RKO (cell line): ENCODE data around the gene SDK1.
"Not testable (repeated sequence)": the region's sequence is repeated elsewhere in the genome, so short reads cannot be mapped to it uniquely, and the experiment has no call there.

Experiments
- DNase-seq: peaks from one replicate; pipeline ENCODE4 v3.0.0-alpha.2; 2016; ENCODE audit warnings: low spot score

SDK1 gene

GRCh38 chr7:4255336-4255735 lies 954.3 kb downstream of the SDK1 start:
- DNase-seq = no peak

DNA sequence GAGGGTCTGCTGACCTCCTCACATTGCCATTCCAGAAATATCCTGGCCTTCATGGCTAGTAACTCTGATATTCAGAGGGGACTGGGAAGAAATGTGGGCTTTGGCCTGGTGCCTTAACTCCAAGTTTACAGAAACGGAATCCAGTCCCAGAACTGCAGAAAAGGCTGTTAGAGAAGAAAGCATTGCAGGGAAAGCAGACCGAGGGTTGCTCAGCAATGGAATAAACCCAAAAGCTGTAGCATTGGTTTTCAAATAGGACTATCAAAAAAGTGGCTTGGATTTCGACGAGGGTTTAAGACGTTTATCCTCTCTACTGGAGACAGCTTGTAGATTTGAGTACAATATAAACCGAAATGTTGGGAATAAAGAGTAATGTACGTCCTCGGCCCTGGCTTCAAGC lies 955.2 kb downstream of the SDK1 start:
- DNase-seq = no peak

- DNase-seq = no peak
Observed at GRCh38 chr7:4257146-4258111, 956.4 kb downstream of the SDK1 start.

DNA sequence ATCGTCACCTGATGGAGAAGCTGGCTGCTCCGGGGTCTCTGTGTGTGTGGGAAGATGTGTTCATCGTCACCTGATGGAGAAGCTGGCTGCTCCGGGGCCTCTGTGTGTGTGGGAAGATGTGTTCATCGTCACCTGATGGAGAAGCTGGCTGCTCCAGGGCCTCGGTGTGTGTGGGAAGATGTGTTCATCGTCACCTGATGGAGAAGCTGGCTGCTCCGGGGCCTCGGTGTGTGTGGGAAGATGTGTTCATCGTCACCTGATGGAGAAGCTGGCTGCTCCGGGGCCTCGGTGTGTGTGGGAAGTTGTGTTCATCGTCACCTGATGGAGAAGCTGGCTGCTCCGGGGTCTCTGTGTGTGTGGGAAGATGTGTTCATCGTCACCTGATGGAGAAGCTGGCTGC lies 959.1 kb downstream of the SDK1 start:
- not testable (repeated sequence) for DNase-seq

DNA sequence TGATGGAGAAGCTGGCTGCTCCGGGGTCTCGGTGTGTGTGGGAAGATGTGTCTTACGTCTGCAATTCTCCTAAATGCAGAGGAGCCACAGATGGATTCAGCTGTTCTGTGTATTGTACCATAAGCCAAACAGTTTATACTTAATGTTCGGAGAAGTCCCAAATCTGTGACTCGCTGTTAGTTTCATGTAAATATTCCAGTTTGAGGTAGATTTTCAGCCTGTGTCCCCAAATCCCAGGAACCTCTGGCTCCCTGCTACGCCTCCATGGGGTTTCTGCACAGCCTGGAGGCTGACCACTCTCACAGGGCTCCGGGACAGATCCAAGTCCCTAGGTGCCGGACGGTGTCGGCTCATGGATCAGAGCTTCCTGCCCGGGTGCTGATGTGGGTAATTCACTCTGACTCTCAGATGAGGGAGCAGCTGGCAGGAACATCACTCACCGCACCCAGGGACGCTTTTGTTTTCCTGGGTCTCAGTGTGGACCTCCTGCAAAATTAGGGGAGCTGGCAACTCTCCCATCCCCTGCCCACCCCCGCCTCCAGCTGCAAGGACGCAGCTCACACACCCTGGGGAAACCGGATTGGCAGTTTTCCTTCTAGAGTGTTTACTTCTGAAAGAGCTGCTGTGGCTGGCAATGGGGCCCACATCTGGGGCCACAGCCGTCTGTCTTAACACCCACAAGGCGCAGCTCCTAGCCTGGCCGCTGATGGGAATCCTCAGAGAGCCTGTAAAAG lies 960.0 kb downstream of the SDK1 start:
- no peak for DNase-seq

DNA sequence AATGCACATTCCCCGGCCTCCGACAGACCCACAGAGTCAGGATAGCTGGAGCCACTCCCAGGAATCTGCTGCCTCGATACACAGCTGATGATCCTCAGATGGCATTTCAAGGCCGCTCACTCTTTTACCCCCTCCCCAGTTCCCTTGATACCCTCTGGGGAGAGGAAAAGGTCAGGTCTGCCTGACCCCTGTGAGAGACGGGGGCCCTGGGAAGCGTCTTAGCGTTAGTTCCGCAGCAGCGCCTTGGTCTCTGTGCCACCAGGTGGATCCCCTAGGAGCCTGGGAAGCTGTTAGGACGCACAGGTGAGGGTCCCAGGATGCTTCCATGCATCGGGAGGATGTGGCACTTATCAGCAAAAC lies 960.5 kb downstream of the SDK1 start:
- no peak for DNase-seq

- DNase-seq = not testable (repeated sequence)
Observed at GRCh38 chr7:4264206-4264605, 963.2 kb downstream of the SDK1 start.

GRCh38 chr7:4265066-4265465 lies 964.0 kb downstream of the SDK1 start:
- no peak for DNase-seq

DNA sequence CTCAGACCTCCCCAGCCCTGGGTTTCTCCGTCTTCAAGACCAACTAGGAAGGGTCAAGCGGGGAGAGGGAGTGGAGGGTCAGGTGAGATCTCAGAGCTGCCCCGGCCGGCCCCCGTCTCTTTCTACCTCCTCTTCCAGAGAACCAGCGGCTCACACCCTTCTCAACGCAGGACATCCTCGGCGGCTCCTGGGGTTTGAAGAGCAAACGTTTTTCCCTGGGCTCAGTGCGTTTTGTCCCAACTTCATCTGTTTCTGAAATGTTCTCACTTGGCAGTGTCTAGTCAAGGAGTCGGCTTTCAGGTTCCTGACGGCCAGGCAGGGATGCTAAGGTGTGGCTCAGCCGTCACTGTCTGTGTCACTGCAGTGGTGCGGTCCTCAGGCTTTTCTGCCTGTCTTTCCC lies 964.6 kb downstream of the SDK1 start:
- no peak for DNase-seq

DNA sequence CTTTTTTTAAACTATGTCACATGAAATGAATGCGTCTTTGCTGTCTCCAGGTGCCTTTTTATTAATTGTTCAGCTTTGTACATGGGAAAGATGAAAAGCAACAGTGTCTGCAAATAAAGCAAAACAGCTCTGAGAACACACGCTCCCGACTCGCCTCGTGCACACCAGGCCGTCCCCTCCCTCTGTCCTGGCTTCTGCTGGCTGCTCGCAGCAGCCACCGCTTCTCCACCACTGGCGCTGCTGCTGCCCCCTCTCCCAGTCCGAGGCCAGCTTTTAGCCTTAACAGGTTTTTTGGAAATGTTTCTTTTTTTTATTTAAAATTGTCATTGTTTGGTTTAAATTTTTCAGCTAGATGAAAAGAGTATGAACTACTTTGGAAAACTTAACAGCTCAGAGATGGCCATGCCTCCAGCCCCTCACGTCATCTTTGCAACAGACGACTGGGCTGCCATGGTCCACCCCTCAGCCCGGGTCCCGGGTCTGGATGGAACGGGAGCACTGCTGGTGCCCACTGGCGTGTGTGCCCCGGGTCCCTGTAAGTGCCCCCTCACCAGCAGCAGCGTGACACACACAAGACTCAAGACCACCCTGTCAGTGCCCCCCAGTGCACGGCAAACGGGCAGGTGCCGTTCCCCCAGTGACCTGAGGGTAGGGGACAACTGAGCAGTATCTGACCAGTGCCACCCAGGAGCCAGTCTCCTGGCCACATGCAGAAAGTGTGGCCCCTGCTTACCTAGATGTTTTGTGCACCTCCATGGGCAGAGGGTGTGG lies 965.4 kb downstream of the SDK1 start:
- DNase-seq = no peak

GRCh38 chr7:4267341-4268039 lies 966.4 kb downstream of the SDK1 start:
- no peak for DNase-seq

DNA sequence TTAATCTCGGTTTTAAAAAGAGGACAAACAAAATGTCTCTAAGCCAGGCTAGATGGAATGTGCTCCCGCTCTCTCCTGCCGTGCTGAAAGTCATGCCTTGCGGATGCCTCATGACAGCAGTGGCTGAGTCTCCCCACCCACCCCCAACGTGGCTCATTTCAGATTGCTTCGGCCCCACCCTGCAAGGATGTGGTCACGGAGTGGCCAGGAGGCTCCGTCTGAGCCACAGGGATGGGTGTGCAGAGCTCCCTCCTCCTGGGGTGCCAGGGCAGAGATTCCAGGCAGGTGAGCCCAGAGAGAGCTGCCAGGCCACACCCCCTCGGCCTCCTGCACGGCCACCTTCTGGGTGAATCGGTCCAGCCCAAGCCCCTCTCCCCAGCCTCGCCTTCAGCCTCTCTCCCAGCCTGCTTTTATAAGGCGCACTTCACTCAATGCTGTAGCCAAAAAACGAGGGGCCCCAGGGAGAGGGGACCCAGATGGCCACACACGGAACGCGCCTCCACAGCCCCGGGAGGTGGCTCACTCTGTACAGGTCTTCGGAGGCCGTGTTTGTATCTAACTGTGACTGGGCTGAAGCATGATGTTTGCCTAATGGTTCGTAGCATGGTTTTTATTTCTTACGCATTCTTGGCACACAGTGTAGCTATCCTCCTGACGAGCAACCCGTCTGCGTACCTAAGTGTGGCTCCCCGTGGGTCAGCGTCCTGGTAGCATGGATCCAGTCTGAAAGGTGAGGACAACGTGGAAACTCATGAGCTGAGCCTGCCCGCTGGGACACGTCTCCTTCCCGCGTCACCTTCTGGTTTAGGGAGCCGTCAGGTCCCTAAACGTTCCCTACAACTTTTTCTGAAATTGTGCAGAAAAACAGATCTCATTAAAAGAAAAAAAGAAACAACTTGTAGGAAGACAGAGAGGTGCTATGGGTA lies 967.3 kb downstream of the SDK1 start:
- DNase-seq = no peak

DNA sequence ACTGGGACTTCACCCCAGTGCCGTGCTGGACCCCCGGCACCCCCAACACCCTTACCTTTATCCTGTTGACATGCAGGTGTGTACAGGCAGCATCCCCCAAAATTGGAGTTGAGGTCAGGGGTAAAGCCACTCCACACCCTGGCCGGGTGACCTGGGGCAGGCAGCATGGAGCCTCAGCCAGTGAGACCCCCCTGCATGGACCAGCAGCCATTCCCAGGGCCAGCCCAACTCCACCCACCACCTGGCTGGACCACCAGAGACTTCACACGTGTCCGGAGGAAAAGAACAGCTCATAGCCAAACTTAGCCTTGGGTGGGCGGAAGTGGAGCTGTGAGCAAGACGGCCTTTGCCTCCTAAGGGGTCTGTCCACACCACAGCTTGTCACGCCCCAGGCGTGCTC lies 968.0 kb downstream of the SDK1 start:
- DNase-seq = no peak

- DNase-seq = no peak
Observed at GRCh38 chr7:4269746-4270145, 968.7 kb downstream of the SDK1 start.

DNA sequence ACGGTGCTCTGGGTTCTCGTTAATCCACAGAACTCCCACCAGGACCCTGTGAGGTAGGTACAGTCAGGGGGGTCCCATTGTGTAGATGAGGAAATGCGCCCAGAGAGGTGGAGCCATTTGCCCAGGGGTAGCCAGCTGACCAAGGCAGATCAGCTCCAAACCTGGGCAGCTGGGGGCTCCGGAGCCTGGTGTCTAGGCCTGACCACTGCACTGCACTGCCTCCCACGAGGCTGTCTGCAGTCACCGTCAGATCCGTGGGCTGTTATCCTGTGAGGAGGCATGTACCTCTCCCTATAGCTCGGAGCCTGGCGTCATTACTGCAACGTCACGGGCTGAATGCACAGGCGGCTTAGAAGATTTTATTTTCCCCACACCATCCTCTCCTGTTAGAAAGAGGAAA lies 969.2 kb downstream of the SDK1 start:
- DNase-seq = no peak

DNA sequence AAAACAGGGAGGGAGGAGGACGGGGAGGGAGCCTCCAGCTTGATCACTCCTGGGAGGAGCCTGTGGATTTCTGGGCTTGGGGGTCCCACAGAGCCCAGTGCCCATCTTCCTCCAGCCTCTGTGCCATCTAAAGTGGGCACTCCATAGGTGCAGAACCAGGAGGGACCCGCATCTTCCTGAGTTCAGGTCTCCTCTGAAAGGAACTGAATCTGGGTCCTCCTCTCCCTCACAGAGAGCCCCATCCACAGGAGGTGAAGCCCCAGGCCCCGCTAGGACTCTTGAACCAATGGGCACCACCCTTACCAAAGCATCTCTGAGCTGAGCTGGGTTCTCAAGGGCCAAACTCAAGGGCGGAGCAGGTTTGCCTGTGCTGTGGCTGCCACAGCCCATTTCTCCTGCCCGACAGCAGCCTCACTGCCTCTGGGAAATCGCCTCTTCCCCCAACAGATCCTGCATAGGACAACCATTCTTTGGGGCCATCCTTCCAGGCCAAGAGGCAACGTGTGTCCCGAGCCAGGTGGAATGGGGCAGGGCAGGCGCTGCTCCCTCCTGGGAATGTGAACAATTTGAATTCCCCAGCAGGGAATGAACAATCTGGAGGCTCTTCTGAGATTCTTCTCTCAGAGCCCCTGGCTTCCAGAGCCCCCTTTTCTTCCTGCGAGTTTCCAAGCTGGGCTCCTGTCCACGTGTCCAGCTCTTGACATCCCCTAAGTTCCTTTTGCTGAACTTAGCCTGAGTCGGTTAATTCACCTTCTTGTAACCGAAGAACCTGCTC lies 970.1 kb downstream of the SDK1 start:
- DNase-seq = no peak

DNA sequence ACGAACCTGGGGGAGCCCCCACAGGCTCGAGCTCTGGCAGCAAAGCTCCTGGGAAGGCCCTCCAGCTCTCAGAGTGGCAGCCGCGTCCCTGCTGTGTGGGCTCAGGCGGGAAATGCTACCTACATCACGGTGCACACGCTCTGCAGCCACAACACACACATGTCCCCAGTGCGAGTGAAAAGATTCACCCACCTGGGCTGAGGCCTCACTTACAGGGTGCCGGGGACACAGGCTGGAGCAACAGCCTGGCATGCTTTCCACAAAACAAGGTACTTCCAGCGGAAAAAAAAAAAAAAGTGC lies 970.6 kb downstream of the SDK1 start:
- DNase-seq = no peak

DNA sequence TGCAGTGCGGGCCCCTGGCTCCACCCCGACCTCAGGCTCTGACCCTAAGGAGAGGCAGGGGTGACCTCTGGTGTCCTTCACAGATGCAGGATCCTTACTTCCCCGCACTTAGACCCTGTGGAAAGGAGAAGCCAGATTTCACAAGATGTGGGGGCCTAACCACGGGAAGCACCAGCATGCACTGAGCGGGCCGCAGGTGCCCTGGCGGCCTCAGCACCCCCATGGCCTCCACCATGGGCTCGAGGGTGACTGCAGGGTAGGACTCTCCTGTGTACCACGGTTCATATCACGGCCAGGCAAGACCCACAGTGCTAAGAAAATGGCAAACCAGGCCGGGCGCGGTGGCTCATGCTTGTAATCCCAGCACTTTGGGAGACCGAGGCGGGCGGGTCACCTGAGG lies 971.1 kb downstream of the SDK1 start:
- no peak for DNase-seq

GRCh38 chr7:4273566-4274230 lies 972.6 kb downstream of the SDK1 start:
- no peak for DNase-seq

DNA sequence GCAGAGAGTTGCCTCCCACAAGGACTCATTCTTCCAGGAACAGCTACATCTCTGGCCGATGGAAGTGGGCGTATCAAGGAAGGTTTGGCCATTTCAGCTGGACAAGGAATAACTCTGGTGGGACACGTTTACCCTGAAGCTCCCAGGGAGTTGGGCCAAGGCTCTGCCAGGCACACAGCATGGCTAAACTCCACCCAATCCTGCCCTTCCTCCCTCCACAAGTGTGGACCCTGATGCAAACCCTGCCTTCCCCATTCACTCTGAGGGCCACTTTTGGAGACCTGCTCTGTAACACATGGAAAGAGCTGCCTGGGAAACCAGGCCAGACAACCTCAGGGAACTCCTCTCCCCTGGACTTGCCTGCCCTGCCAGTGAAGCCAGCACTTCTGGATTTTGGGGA lies 973.2 kb downstream of the SDK1 start:
- DNase-seq = no peak
